ENCODE results near the gene B3GLCT. TPM values are rescaled to one million over a fixed set of nuclear protein-coding genes. Genes with fewer than 3 reads are reported as not detected.

B3GLCT gene
- polyA plus RNA-seq, 2 donors = 1.9 to 2.0 TPM

- WGBS, 2 donors = 86 to 87% methylated on average over 2 of the region's 2 CpGs
- no peaks in the 10 kb centered on the region for H3K36me3 ChIP-seq (ENCODE audit: control insufficient read depth in 2 of 2, insufficient read depth in 2 of 2, low read length in 1 of 2)
- peaks cover 9 to 11% of the 10 kb centered on the region in 2 donors for H3K9me3 ChIP-seq (ENCODE audit: control insufficient read depth in 2 of 2, insufficient read depth in 1 of 2, low read depth in 1 of 2, low read length in 1 of 2)
- H3K4me3 ChIP-seq (ENCODE audit: low read depth in 1 of 2, low read length in 2 of 2) = no peak overlapping the region
- no peak overlapping the region for H3K27ac ChIP-seq (ENCODE audit: low read depth in 2 of 2, low read length in 1 of 2)
- no peaks in the 10 kb centered on the region for H3K27me3 ChIP-seq (ENCODE audit: control insufficient read depth in 1 of 2, insufficient read depth in 2 of 2, low read length in 2 of 2)
- H3K4me1 ChIP-seq (ENCODE audit: control insufficient read depth in 2 of 2, insufficient read depth in 2 of 2, low read length in 1 of 2) = no peaks in the 10 kb centered on the region
Measured at GRCh38 chr13:31367410-31367809, 167.6 kb downstream of the B3GLCT start.

DNA sequence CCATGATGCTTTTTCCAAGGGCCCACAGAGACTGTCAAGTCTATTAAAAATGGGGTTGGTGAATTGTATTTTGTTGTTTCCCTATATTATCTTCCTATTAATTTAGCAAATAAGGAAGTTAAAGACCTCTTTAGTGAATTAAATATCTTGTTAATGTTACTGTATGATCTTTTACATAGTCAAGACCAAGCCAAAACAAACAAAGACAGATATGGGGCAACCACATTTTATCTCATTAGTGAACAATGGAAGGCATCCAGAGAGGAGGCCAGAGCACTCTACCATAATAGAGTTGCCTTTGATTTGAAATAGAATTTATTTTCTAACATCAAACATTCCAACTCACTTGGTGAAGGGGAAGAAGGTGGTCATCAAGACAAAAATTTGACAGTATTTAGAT lies 169.4 kb downstream of the B3GLCT start:
- H3K27ac ChIP-seq (ENCODE audit: low read depth in 2 of 2, low read length in 1 of 2) = no peak overlapping the region
- peaks cover 9 to 11% of the 10 kb centered on the region in 2 donors for H3K9me3 ChIP-seq (ENCODE audit: control insufficient read depth in 2 of 2, insufficient read depth in 1 of 2, low read depth in 1 of 2, low read length in 1 of 2)
- no peaks in the 10 kb centered on the region for H3K36me3 ChIP-seq (ENCODE audit: control insufficient read depth in 2 of 2, insufficient read depth in 2 of 2, low read length in 1 of 2)
- H3K4me3 ChIP-seq (ENCODE audit: low read depth in 1 of 2, low read length in 2 of 2) = no peak overlapping the region
- no peaks in the 10 kb centered on the region for H3K27me3 ChIP-seq (ENCODE audit: control insufficient read depth in 1 of 2, insufficient read depth in 2 of 2, low read length in 2 of 2)
- H3K4me1 ChIP-seq (ENCODE audit: control insufficient read depth in 2 of 2, insufficient read depth in 2 of 2, low read length in 1 of 2) = no peaks in the 10 kb centered on the region

DNA sequence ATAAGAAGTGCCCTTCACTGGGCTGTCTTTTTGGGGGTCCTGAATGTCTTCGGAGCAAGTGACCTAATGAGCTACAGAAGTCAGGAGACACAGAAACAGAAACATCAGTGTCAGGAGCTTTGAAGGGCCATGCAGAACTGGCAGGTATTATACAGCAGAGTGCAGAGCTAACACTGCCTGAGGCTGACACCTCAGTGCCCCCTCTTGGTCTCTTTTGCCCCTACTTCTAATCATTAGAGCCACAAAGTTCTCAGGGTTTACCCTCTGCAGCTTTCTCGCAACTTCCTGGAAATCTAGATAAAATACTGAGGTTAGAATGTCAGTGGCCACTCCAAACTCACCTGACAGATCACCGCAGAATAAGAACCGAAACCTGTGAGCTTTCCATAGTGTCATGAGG lies 172.7 kb downstream of the B3GLCT start:
- Histone ChIP-seq H3K27ac (ENCODE audit: low read depth in 2 of 2, low read length in 1 of 2) (no peak overlapping the region), H3K4me1 (ENCODE audit: control insufficient read depth in 2 of 2, insufficient read depth in 2 of 2, low read length in 1 of 2) (no peaks in the 10 kb centered on the region), H3K4me3 (ENCODE audit: low read depth in 1 of 2, low read length in 2 of 2) (no peak overlapping the region), H3K27me3 (ENCODE audit: control insufficient read depth in 1 of 2, insufficient read depth in 2 of 2, low read length in 2 of 2) (no peaks in the 10 kb centered on the region), H3K36me3 (ENCODE audit: control insufficient read depth in 2 of 2, insufficient read depth in 2 of 2, low read length in 1 of 2) (no peaks in the 10 kb centered on the region), H3K9me3 (ENCODE audit: control insufficient read depth in 2 of 2, insufficient read depth in 1 of 2, low read depth in 1 of 2, low read length in 1 of 2) (no peaks in the 10 kb centered on the region)
- 90 to 96% methylated on average over 4 of the region's 4 CpGs for WGBS, 2 donors

DNA sequence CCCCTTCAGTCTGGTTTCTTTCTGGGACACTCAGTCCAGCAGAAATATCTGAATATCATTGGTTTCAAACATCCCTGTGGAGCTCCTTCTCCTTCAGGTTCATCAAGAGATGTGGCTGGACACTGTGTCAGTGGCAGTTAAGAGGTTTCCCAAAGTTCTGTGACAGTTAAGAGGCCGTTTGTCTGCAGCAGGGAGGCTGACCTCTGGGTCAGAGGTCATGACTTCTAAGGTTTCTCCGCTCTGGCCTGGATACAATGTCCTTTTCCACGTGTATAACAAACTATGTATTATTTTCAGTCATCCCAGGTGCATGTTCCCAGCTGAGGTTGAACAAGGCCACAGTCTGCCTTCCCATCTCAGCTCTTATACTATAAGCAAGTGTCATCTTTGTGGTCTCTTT lies 174.9 kb downstream of the B3GLCT start:
- H3K36me3 ChIP-seq (ENCODE audit: control insufficient read depth in 2 of 2, insufficient read depth in 2 of 2, low read length in 1 of 2) = no peaks in the 10 kb centered on the region
- no peak overlapping the region for H3K4me3 ChIP-seq (ENCODE audit: low read depth in 1 of 2, low read length in 2 of 2)
- H3K27ac ChIP-seq (ENCODE audit: low read depth in 2 of 2, low read length in 1 of 2) = no peak overlapping the region
- H3K9me3 ChIP-seq (ENCODE audit: control insufficient read depth in 2 of 2, insufficient read depth in 1 of 2, low read depth in 1 of 2, low read length in 1 of 2) = no peaks in the 10 kb centered on the region
- WGBS, 2 donors = 40 to 52% methylated on average over 3 of the region's 3 CpGs
- H3K27me3 ChIP-seq (ENCODE audit: control insufficient read depth in 1 of 2, insufficient read depth in 2 of 2, low read length in 2 of 2) = no peaks in the 10 kb centered on the region
- no peaks in the 10 kb centered on the region for H3K4me1 ChIP-seq (ENCODE audit: control insufficient read depth in 2 of 2, insufficient read depth in 2 of 2, low read length in 1 of 2)

DNA sequence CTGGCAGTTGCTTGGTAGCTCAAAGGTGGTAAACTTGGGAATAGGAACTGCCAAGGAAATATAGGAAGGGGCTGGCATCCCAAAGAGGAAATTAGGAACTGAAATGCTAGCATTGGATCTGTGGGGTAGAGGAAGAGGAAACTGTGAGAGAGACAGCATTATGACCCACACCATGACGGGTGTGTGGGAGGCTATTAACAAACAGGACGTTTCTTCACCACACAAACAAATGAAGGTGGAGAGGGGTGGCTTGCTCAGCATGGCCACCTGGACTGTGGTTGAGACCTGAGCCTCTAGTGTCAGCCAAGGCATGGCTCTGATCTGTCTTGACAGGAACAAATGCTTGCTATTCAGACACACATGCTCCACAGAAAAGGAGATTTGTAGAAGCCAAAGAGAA lies 178.2 kb downstream of the B3GLCT start:
- H3K4me3 ChIP-seq (ENCODE audit: low read depth in 1 of 2, low read length in 2 of 2) = no peak overlapping the region
- no peaks in the 10 kb centered on the region for H3K4me1 ChIP-seq (ENCODE audit: control insufficient read depth in 2 of 2, insufficient read depth in 2 of 2, low read length in 1 of 2)
- H3K36me3 ChIP-seq (ENCODE audit: control insufficient read depth in 2 of 2, insufficient read depth in 2 of 2, low read length in 1 of 2) = no peaks in the 10 kb centered on the region
- 13 to 14% methylated on average over 2 of the region's 2 CpGs for WGBS, 2 donors
- H3K27me3 ChIP-seq (ENCODE audit: control insufficient read depth in 1 of 2, insufficient read depth in 2 of 2, low read length in 2 of 2) = no peaks in the 10 kb centered on the region
- no peaks in the 10 kb centered on the region for H3K9me3 ChIP-seq (ENCODE audit: control insufficient read depth in 2 of 2, insufficient read depth in 1 of 2, low read depth in 1 of 2, low read length in 1 of 2)
- no peak overlapping the region for H3K27ac ChIP-seq (ENCODE audit: low read depth in 2 of 2, low read length in 1 of 2)

DNA sequence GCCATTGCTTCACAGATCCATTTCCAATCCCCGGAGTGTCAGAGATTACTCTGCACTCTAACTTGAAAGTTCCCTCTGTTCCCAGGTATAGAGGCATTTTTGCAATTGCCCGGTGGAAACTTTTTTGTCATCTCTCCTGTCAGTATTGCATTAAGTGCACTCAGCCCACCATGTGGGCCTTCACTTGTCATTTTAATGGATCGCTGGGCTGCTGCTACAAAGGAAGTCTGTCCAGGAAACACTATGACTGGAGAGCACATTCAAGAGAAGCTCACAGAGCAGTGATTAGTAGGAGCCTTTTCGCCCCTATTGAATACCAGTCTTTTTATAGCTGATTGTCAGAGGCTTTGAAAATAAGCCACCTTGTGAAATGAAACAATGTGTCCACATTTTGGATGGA lies 180.9 kb downstream of the B3GLCT start:
- Histone ChIP-seq H3K4me1 (ENCODE audit: control insufficient read depth in 2 of 2, insufficient read depth in 2 of 2, low read length in 1 of 2) (no peaks in the 10 kb centered on the region), H3K4me3 (ENCODE audit: low read depth in 1 of 2, low read length in 2 of 2) (no peak overlapping the region), H3K27ac (ENCODE audit: low read depth in 2 of 2, low read length in 1 of 2) (no peak overlapping the region), H3K27me3 (ENCODE audit: control insufficient read depth in 1 of 2, insufficient read depth in 2 of 2, low read length in 2 of 2) (no peaks in the 10 kb centered on the region), H3K9me3 (ENCODE audit: control insufficient read depth in 2 of 2, insufficient read depth in 1 of 2, low read depth in 1 of 2, low read length in 1 of 2) (no peaks in the 10 kb centered on the region), H3K36me3 (ENCODE audit: control insufficient read depth in 2 of 2, insufficient read depth in 2 of 2, low read length in 1 of 2) (no peaks in the 10 kb centered on the region)
- WGBS, 2 donors = 61 to 65% methylated on average over 4 of the region's 4 CpGs

Other genes with a start within 250 kb of the B3GLCT start
- 10 to 100 TPM; 22.0 to 31.3 TPM for gene HSPH1, start 38.1 kb upstream of the B3GLCT start, polyA plus RNA-seq